Astrocyte (in vitro differentiated cells and primary cell): Measurements from ENCODE around the gene HRCT1. TPM values are rescaled to one million over a fixed set of nuclear protein-coding genes. Genes with fewer than 3 reads are reported as not detected.
"Not testable (repeated sequence)": the region's sequence is repeated elsewhere in the genome, so short reads cannot be mapped to it uniquely, and the experiment has no call there.

ENCODE experiments used
- DNase-seq: peaks from one replicate; pipeline ENCODE4 v3.0.0-alpha.2; 2010; ENCODE audit warnings: low read depth
- FAIRE-seq: peaks from 2 replicates; lab custom pipeline; 2011; peaks lifted over from hg19 to GRCh38; lab: Jason Lieb, UNC
- H2AFZ ChIP-seq: 2 replicates; pipeline ENCODE4 v1.6.0; 2012; ENCODE audit warnings: low read depth, low read length, inconsistent platforms
- H3K27ac ChIP-seq: 2 replicates; pipeline ENCODE4 v1.5.1; 2011; ENCODE audit warnings: low read depth, low read length, inconsistent platforms
- H3K27me3 ChIP-seq: 2 replicates; pipeline ENCODE4 v1.6.0; 2011; ENCODE audit warnings: low read length, inconsistent platforms; ENCODE audit not compliant: insufficient read depth
- H3K36me3 ChIP-seq: 2 replicates; pipeline ENCODE4 v1.5.1; 2011; ENCODE audit warnings: low read length, inconsistent platforms; ENCODE audit not compliant: insufficient read depth
- H3K4me1 ChIP-seq: 2 replicates; pipeline ENCODE4 v1.5.1; 2011; ENCODE audit warnings: low read length, inconsistent platforms; ENCODE audit not compliant: insufficient read depth
- H3K4me2 ChIP-seq: 2 replicates; pipeline ENCODE4 v1.6.0; 2012; ENCODE audit warnings: low read length, inconsistent platforms
- H3K4me3 ChIP-seq: 2 replicates; pipeline ENCODE4 v1.5.1; 2011; ENCODE audit warnings: low read depth, mild to moderate bottlenecking, low read length, inconsistent platforms; ENCODE audit not compliant: insufficient read depth
- H3K79me2 ChIP-seq: 2 replicates; pipeline ENCODE4 v1.6.0; 2012; ENCODE audit warnings: mild to moderate bottlenecking, low read length, inconsistent platforms; ENCODE audit not compliant: insufficient read depth
- H3K9ac ChIP-seq: 2 replicates; pipeline ENCODE4 v1.6.0; 2012; ENCODE audit warnings: mild to moderate bottlenecking, low read length, inconsistent platforms
- H3K9me3 ChIP-seq: 2 replicates; pipeline ENCODE4 v1.5.1; 2012; ENCODE audit warnings: low read depth, mild to moderate bottlenecking, low read length, inconsistent platforms; ENCODE audit not compliant: insufficient read depth
- H4K20me1 ChIP-seq: 2 replicates; pipeline ENCODE4 v1.6.0; 2012; ENCODE audit warnings: low read length, inconsistent platforms; ENCODE audit not compliant: insufficient read depth
- H3K27ac Mint-ChIP-seq: one replicate; pipeline ENCODE4 v1.8.0; 2021; ENCODE audit warnings: mild to moderate bottlenecking, mixed read lengths; ENCODE audit not compliant: unreplicated experiment
- H3K27me3 Mint-ChIP-seq: one replicate; pipeline ENCODE4 v1.8.0; 2021; ENCODE audit warnings: low read depth, mixed read lengths; ENCODE audit not compliant: unreplicated experiment
- H3K36me3 Mint-ChIP-seq: one replicate; pipeline ENCODE4 v1.8.0; 2021; ENCODE audit warnings: low read depth, mixed read lengths; ENCODE audit not compliant: unreplicated experiment
- H3K4me1 Mint-ChIP-seq: one replicate; pipeline ENCODE4 v1.8.0; 2021; ENCODE audit warnings: low read depth, mixed read lengths; ENCODE audit not compliant: unreplicated experiment
- H3K4me3 Mint-ChIP-seq: one replicate; pipeline ENCODE4 v1.8.0; 2021; ENCODE audit warnings: mild to moderate bottlenecking, moderate library complexity, mixed read lengths; ENCODE audit not compliant: unreplicated experiment
- H3K9me3 Mint-ChIP-seq: one replicate; pipeline ENCODE4 v1.8.0; 2021; ENCODE audit warnings: mild to moderate bottlenecking, mixed read lengths; ENCODE audit not compliant: unreplicated experiment
- CTCF ChIP-seq: IDR thresholded peaks from 2 replicates; pipeline ENCODE4 v1.5.1; 2011; ENCODE audit warnings: low read depth, mild to moderate bottlenecking, inconsistent platforms, low read length, moderate library complexity; ENCODE audit not compliant: insufficient read depth
- EZH2 ChIP-seq: IDR thresholded peaks from 2 replicates; pipeline ENCODE4 v1.6.1; 2012; ENCODE audit warnings: mild to moderate bottlenecking, low read length, inconsistent platforms; ENCODE audit not compliant: insufficient read depth
- total RNA-seq: library from RNA; stranded (reverse); gene quantifications from 2 replicates; pipeline ENCODE4 v1.2.1, GENCODE V29; 2021

Gene HRCT1
- total RNA-seq, 1 donor from 2014 or later: 0.39 TPM

- Mint-ChIP-seq H3K4me1 (no peaks in the 10 kb centered on the region), H3K27me3 (peaks cover 12% of the 10 kb centered on the region), H3K27ac (peak overlapping the region; percentile 29), H3K36me3 (no peaks in the 10 kb centered on the region), H3K9me3 (no peaks in the 10 kb centered on the region), H3K4me3 (no peak overlapping the region)
- Histone ChIP-seq H3K27ac (no peak overlapping the region), H3K4me2 (no peak overlapping the region), H3K4me3 (no peak overlapping the region), H2AFZ (no peak overlapping the region), H3K9me3 (no peaks in the 10 kb centered on the region), H3K36me3 (no peaks in the 10 kb centered on the region), H3K4me1 (no peaks in the 10 kb centered on the region), H4K20me1 (no peaks in the 10 kb centered on the region), H3K79me2 (no peaks in the 10 kb centered on the region), H3K27me3 (no peaks in the 10 kb centered on the region), H3K9ac (no peak overlapping the region)
- no peak for DNase-seq
- no peak for TF ChIP-seq CTCF
- no peak for TF ChIP-seq EZH2
- no peak for FAIRE-seq
Observed at GRCh38 chr9:35891646-35892045, 14.4 kb upstream of the HRCT1 start.

GRCh38 chr9:35892051-35892450 lies 14.0 kb upstream of the HRCT1 start:
- Histone ChIP-seq H3K9ac (no peak overlapping the region), H2AFZ (no peak overlapping the region), H3K4me3 (no peak overlapping the region), H4K20me1 (no peaks in the 10 kb centered on the region), H3K79me2 (no peaks in the 10 kb centered on the region), H3K27ac (no peak overlapping the region), H3K27me3 (no peaks in the 10 kb centered on the region), H3K4me2 (no peak overlapping the region), H3K36me3 (no peaks in the 10 kb centered on the region), H3K4me1 (no peaks in the 10 kb centered on the region), H3K9me3 (no peaks in the 10 kb centered on the region)
- DNase-seq: no peak
- H3K36me3 Mint-ChIP-seq: no peaks in the 10 kb centered on the region
- no peak for FAIRE-seq
- no peaks in the 10 kb centered on the region for H3K9me3 Mint-ChIP-seq
- no peaks in the 10 kb centered on the region for H3K4me1 Mint-ChIP-seq
- H3K27ac Mint-ChIP-seq: peak overlapping the region; percentile 29
- H3K4me3 Mint-ChIP-seq: no peak overlapping the region
- TF ChIP-seq CTCF: no peak
- no peak for TF ChIP-seq EZH2
- H3K27me3 Mint-ChIP-seq: peaks cover 12% of the 10 kb centered on the region

GRCh38 chr9:35896570-35896969 lies 9.4 kb upstream of the HRCT1 start:
- Histone ChIP-seq H3K27ac (no peak overlapping the region), H3K79me2 (no peaks in the 10 kb centered on the region), H2AFZ (no peak overlapping the region), H3K36me3 (no peaks in the 10 kb centered on the region), H3K9ac (no peak overlapping the region), H4K20me1 (no peaks in the 10 kb centered on the region), H3K4me1 (no peaks in the 10 kb centered on the region), H3K9me3 (no peaks in the 10 kb centered on the region), H3K4me3 (no peak overlapping the region), H3K4me2 (no peak overlapping the region), H3K27me3 (peaks cover 7% of the 10 kb centered on the region)
- no peak overlapping the region for H3K4me3 Mint-ChIP-seq
- DNase-seq (no peak), FAIRE-seq (no peak)
- H3K4me1 Mint-ChIP-seq: no peaks in the 10 kb centered on the region
- H3K27me3 Mint-ChIP-seq: peaks cover 15% of the 10 kb centered on the region
- H3K36me3 Mint-ChIP-seq: no peaks in the 10 kb centered on the region
- TF ChIP-seq EZH2 (no peak), CTCF (no peak)
- no peak overlapping the region for H3K27ac Mint-ChIP-seq
- H3K9me3 Mint-ChIP-seq: no peaks in the 10 kb centered on the region

- not testable (repeated sequence) for H2AFZ ChIP-seq, FAIRE-seq, H3K27ac Mint-ChIP-seq, H3K4me3 Mint-ChIP-seq, H3K36me3 ChIP-seq, H3K4me2 ChIP-seq, H3K9me3 Mint-ChIP-seq, H3K4me1 ChIP-seq, H3K9ac ChIP-seq, H3K79me2 ChIP-seq, H4K20me1 ChIP-seq, H3K9me3 ChIP-seq, H3K27me3 ChIP-seq, H3K36me3 Mint-ChIP-seq, DNase-seq, H3K27ac ChIP-seq, H3K4me3 ChIP-seq, H3K4me1 Mint-ChIP-seq
- peaks cover 10% of the 10 kb centered on the region for H3K27me3 Mint-ChIP-seq
Observed at GRCh38 chr9:35897376-35898099, 8.5 kb upstream of the HRCT1 start.
